Erythroblast (primary cell): ENCODE data around the gene ADAMTS19.

Experiments
- GATA1 ChIP-seq: IDR thresholded peaks from 2 replicates; pipeline ENCODE4 v1.6.1; 2011; ENCODE audit warnings: low read depth, mild to moderate bottlenecking, control low read depth, low read length, moderate library complexity
- POLR2A ChIP-seq: IDR thresholded peaks from 2 replicates; pipeline ENCODE4 v1.6.1; 2011; ENCODE audit warnings: mild to moderate bottlenecking, low read length

DNA sequence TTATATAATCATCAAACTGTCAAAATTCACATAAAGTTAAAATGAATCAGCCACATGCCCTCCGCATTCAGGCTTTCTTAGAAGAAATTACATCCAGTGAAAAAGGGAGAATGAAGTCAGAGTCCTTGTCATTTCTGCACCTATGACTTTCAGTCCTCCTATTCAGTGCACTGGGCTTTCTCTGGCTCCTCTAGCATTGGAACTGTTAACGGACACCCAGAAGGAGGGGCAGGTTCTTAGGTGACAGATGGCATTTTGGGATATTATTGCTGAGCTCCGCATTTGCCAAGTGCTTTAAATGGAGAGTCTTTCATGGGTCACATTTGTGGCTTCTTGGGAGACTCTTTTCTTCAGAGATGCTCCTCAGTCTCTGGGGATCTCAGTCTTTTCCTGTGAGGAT lies 40.0 kb downstream of the ADAMTS19 start:
- TF ChIP-seq POLR2A, result no peak
- TF ChIP-seq GATA1, result no peak
